ENCODE data around the gene FSTL1.

Gene FSTL1, protein sequence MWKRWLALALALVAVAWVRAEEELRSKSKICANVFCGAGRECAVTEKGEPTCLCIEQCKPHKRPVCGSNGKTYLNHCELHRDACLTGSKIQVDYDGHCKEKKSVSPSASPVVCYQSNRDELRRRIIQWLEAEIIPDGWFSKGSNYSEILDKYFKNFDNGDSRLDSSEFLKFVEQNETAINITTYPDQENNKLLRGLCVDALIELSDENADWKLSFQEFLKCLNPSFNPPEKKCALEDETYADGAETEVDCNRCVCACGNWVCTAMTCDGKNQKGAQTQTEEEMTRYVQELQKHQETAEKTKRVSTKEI

DNA sequence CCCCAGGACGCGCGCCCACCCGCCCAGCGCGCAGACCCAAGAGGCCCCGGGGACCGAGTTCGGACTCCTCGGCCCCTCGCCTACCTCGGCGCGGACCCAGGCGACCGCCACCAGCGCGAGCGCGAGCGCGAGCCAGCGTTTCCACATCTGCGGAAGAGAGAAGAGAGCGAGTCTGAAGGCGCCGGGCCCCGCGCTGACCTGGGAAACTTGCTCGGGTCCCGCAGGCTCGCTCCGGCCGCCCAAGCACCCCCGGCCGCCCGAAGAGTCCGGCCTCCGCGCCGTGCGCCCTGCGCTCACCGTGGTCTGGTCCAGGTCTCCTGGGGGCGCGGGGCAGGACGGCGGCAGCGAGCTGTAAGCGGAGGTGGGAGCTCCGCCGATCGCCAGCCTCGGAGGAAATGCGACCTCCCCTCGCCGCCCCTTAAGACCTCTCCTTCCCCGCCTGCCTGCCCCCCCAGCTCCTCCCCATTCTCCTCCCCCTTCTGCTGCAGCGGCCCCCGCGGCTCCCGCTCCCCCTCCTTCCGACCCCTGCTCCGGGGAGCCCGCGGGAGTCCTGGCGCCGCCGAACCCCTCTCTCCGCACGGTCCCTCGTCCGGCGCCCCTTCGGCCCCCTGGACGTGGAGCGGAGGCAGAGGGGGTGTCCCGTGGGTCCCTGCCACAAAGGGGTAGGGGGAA, at the start of gene FSTL1:
TSS of gene FSTL1 (minus strand) at position 393 of the 672 bp plus-strand sequence. CDS start at position 147, 246 bp downstream.
- DNase-seq = no peak

DNA sequence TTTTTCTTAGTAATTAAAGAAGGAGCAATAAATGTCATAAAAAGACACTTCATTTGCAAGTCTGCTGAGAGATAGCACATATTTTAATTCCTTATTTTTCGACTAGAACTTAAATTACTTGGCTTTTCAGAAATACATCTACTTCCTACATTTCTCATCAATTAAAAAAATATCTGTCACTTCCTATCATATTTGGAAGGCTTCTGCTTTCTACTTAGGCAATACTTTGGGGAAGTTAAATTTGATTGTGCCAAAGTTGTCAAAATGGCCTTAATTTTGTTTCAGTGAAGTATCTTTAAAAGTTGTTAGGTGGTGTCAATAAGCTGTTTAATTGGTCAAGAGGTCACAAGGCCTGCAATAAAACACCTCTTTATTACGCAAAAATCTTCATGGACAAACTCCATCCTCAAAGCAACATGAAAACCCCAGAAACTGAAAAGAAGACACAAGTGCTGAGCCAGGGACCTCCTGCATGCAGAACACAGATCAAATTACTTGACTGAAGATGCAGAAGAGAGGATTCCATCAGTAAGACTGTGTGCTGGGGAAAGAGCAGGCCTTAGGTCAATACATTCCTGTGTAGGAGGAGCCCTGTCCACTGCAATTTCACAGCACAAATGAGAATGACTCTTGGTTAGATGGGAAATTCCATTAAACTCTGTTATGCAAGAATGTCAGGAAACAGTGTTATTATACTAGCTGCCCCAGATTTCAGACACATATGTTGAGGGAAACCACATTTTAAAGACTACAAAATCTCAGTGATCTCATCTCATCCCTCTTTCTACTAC, 48.0 kb upstream of the FSTL1 start:
- DNase-seq = no peak

- no peak for DNase-seq
Observed at GRCh38 chr3:120497818-120498217, 47.0 kb upstream of the FSTL1 start.

GRCh38 chr3:120497336-120497735, 46.5 kb upstream of the FSTL1 start:
- no peak for DNase-seq

GRCh38 chr3:120496278-120497002, 45.6 kb upstream of the FSTL1 start:
- no peak for DNase-seq

GRCh38 chr3:120495809-120496208, 45.0 kb upstream of the FSTL1 start:
- no peak for DNase-seq

DNA sequence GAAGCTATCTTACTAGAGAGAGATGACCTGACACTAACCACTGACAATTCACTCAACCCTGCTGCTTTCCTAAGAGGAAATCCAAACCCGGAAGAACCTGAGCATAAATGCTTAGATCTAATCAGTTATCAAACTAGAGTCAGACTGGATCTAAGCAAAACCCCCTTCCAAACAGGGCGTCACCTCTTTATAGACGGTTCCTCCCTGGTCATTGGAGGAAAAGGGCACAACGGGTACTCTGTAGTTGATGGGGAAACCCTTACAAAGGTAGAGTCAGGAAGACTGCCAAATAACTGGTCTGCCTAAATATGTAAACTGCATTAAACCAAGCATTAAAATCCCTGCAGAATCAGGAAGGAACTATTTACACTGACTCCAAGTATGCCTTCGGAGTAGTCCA, 41.3 kb upstream of the FSTL1 start:
- DNase-seq = no peak

- DNase-seq = no peak
Observed at GRCh38 chr3:120489421-120489820, 38.6 kb upstream of the FSTL1 start.

- no peak for DNase-seq
Observed at GRCh38 chr3:120488296-120488695, 37.5 kb upstream of the FSTL1 start.

DNA sequence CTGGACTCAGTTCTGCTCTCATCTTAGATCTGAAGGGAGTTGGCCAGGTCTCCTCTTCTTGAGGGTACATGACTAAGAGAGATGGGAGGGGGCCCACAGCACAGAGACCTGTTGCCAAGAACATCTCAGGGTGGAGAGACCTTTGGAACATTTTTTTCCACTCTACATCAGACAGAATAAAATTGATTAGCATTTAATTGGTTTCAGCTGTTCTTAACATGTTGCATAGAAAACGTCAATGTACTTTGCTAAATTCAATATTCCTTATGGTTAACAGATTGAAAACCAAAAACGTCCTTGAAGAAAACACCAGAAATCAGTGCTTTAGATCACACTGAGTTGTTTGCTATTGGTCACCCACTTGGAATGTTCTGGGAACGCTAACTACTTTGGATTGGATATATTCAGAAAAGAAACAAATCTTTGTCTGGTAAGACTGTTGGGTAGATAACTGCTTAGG, 36.4 kb upstream of the FSTL1 start:
- no peak for DNase-seq

DNA sequence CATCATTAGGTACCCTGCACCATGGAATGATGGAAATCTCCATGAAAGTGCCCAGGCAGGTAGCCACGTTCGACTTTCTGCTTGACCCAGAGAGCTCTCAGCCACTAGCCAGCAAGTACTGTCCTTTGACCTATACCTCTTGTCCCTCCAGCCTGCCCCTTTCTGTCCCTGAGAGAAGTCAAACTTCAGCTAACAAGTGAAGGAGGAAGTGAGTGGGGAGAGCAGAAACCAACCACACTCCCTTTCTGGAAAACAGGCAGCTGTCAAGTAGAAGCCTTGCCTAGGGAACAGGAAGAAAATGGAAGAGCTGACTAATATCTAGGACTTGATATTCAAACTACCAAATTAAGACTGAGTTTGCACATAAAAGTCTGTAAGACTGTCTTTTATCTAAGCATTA, 30.3 kb upstream of the FSTL1 start:
- no peak for DNase-seq

- no peak for DNase-seq
Observed at GRCh38 chr3:120477781-120478180, 27.0 kb upstream of the FSTL1 start.

DNA sequence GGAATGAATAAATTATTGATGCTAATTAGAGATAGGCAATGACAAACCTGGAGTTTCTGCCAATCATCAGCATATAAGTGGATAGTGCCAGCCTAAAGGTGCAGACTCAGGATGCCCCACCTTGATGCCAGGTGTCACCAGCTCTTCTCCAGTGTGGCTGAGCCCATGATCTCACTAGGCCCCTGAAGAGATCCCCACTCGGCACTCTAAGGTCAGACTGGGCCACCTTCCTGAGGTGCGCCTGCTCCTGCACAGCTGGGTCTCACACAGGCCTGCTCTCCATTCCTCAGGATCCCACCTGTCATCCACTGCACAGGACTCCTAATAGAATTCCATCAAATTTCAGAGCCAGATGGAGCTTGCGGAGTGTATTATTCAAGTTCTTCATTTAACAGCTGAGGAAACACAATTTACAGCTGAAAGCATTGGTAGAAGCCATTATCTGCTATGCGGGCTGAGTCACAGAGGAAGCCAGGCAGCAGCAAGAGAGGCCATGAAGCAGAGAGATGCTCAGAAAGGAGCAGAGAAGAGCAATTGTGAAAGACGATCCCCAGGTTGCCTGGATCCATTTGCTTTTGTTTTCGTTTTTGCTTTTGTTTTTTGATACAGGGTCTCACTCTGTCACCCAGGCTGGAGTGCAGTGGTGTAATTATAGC, 25.1 kb upstream of the FSTL1 start:
- DNase-seq = no peak

DNA sequence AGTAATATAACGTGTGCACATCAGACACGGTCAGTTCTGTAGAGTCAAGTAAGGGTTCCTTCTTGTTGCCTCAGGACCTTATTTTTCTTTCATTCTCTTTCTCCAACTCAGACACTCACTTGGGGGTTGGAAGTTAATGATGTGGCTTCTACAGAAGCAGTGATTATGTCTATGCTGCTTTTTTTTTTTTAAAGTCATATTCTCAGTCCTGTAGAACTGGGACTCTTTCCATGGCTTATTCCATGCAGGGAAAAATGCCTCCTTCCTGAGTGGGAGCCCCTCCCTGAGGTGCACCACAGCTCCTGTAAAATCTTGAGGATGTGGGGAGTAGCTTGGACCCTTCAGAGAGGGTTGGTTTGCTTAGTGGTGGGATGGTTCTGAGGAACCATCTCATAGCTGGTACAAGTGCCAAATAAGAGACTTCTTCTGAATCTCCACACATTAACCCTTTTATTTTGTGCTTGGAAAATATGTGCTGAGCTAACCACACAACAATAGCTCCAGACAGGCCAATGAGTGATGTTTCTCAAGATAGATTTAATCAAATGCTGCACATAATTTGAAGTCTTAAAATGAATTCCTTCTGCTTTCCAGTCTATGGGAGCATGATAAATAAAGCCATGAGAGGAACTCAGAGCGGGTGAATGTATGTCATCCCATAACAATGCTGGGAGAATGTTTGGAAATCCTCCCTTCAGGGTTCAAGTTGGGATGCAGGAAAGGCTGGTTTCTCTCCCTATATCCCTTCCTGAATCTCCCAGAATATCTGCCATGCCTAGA, 23.3 kb upstream of the FSTL1 start:
- DNase-seq = no peak

- DNase-seq = no peak
Observed at GRCh38 chr3:120473389-120473788, 22.6 kb upstream of the FSTL1 start.

- DNase-seq = no peak
Observed at GRCh38 chr3:120472121-120472844, 21.5 kb upstream of the FSTL1 start.

GRCh38 chr3:120471643-120472042, 20.9 kb upstream of the FSTL1 start:
- DNase-seq = no peak

DNA sequence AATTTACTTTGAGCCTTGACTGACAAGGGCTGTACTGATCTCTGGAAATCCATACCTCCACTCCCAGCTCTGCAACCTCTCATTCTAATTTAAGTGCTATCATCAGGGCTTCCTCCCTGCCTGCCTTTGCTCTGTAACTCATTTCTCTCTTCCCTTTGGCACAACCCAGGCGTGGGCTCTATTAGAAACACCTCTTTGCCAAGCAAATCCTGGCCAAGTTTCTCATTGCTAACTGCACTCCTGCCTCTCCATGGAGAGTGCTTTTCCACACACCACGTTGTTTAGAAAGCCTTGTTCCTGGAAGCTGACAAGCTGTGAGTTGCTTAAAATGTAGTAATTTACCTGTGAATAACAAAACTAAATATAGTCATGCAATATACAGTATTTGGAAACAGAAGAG, 20.1 kb upstream of the FSTL1 start:
- no peak for DNase-seq

- no peak for DNase-seq
Observed at GRCh38 chr3:120469882-120470301, 19.1 kb upstream of the FSTL1 start.

GRCh38 chr3:120469440-120469839, 18.6 kb upstream of the FSTL1 start:
- no peak for DNase-seq

Data from activated T-cell treated with anti-CD3 and anti-CD28 coated beads for 4 hours (primary cell).